PFSK-1 (cell line): ENCODE data around the gene ARHGAP12.

Experiments
- FOXP2 ChIP-seq: optimal IDR thresholded peaks from 2 replicates; pipeline ENCODE3; 2011; ENCODE audit warnings: borderline replicate concordance, control low read depth, inconsistent platforms; ENCODE audit not compliant: insufficient read depth; ENCODE audit errors: extremely low read length, extremely low read depth
- POLR2AphosphoS5 ChIP-seq: IDR thresholded peaks from 2 replicates; pipeline ENCODE4 v1.6.1; 2012; ENCODE audit warnings: low read depth, mild to moderate bottlenecking, control low read depth, low read length, moderate library complexity
- REST ChIP-seq, 2 experiments: IDR thresholded peaks; 2 replicates each; pipeline versions ENCODE4 v1.6.1 to v1.8.0; 2011 to 2012; ENCODE audit warnings: low read depth in 2 of 2, low read length in 2 of 2, control low read depth in 1 of 2, inconsistent platforms in 1 of 2, mild to moderate bottlenecking in 1 of 2, moderate library complexity in 1 of 2; ENCODE audit not compliant: insufficient read depth in 1 of 2
- SIN3A ChIP-seq: IDR thresholded peaks from 2 replicates; pipeline ENCODE4 v1.6.1; 2012; ENCODE audit warnings: mild to moderate bottlenecking, low read length, moderate library complexity, borderline replicate concordance; ENCODE audit not compliant: insufficient read depth
- TAF1 ChIP-seq: IDR thresholded peaks from 2 replicates; pipeline ENCODE4 v1.6.1; 2012; ENCODE audit warnings: low read length, control low read depth, borderline replicate concordance; ENCODE audit not compliant: insufficient read depth

The ARHGAP12 gene

GRCh38 chr10:31853629-31854028 is 75.0 kb downstream of the ARHGAP12 start:
- TF ChIP-seq TAF1: no peak
- no peak for TF ChIP-seq FOXP2

- TF ChIP-seq FOXP2: no peak
- no peak for TF ChIP-seq REST (IDR thresholded peaks at IDR 0.05; ENCODE audit: insufficient read depth in 1 of 2, low read depth in 2 of 2, low read length in 2 of 2)
- no peak for TF ChIP-seq SIN3A
- TF ChIP-seq TAF1: no peak
- no peak for TF ChIP-seq POLR2AphosphoS5
Observed at GRCh38 chr10:31851216-31851615, 77.4 kb downstream of the ARHGAP12 start.

- TF ChIP-seq FOXP2 (no peak), SIN3A (no peak), REST (IDR thresholded peaks at IDR 0.05; ENCODE audit: insufficient read depth in 1 of 2, low read depth in 2 of 2, low read length in 2 of 2) (no peak), POLR2AphosphoS5 (no peak), TAF1 (no peak)
Observed at GRCh38 chr10:31847515-31847914, 81.1 kb downstream of the ARHGAP12 start.

GRCh38 chr10:31838709-31839108 is 89.9 kb downstream of the ARHGAP12 start:
- no peak for TF ChIP-seq TAF1
- TF ChIP-seq POLR2AphosphoS5: no peak
- TF ChIP-seq SIN3A: no peak
- no peak for TF ChIP-seq REST (IDR thresholded peaks at IDR 0.05; ENCODE audit: insufficient read depth in 1 of 2, low read depth in 2 of 2, low read length in 2 of 2)
- no peak for TF ChIP-seq FOXP2

- TF ChIP-seq REST (IDR thresholded peaks at IDR 0.05; ENCODE audit: insufficient read depth in 1 of 2, low read depth in 2 of 2, low read length in 2 of 2) (no peak), POLR2AphosphoS5 (no peak), TAF1 (no peak), FOXP2 (no peak), SIN3A (no peak)
Observed at GRCh38 chr10:31838065-31838464, 90.6 kb downstream of the ARHGAP12 start.
